H9 (cell line): Measurements from ENCODE around the gene PCDHB12. TPM values are rescaled to one million over a fixed set of nuclear protein-coding genes. Genes with fewer than 3 reads are reported as not detected.

Experiments
- DNase-seq: peaks from one replicate; pipeline ENCODE4 v3.0.0-alpha.2; 2017
- H2AFZ ChIP-seq: one replicate; pipeline ENCODE4 v1.6.1; 2013; ENCODE audit warnings: mild to moderate bottlenecking, low read length, control low read depth, moderate library complexity
- H2AK5ac ChIP-seq: 2 replicates; pipeline ENCODE4 v1.6.1; 2013; ENCODE audit warnings: low read length, control low read depth, mixed read lengths; ENCODE audit not compliant: insufficient read length
- H2BK120ac ChIP-seq: one replicate; pipeline ENCODE4 v1.6.1; 2013; ENCODE audit warnings: low read depth, mild to moderate bottlenecking, low read length, control low read depth, inconsistent platforms; ENCODE audit not compliant: poor library complexity, severe bottlenecking
- H2BK12ac ChIP-seq: 2 replicates; pipeline ENCODE4 v1.6.1; 2013; ENCODE audit warnings: low read length, control low read depth, mixed read lengths, low read depth; ENCODE audit not compliant: insufficient read length
- H2BK15ac ChIP-seq: 2 replicates; pipeline ENCODE4 v1.6.1; 2013; ENCODE audit warnings: low read depth, low read length, control low read depth
- H2BK20ac ChIP-seq: one replicate; pipeline ENCODE4 v1.6.1; 2013; ENCODE audit warnings: low read depth, mild to moderate bottlenecking, low read length, control low read depth, inconsistent platforms; ENCODE audit not compliant: poor library complexity, severe bottlenecking
- H2BK5ac ChIP-seq: 2 replicates; pipeline ENCODE4 v1.6.1; 2013; ENCODE audit warnings: low read length, control low read depth, mixed read lengths; ENCODE audit not compliant: insufficient read length
- H3K14ac ChIP-seq: 2 replicates; pipeline ENCODE4 v1.6.1; 2013; ENCODE audit warnings: low read length, control low read depth; ENCODE audit not compliant: insufficient read depth
- H3K18ac ChIP-seq: 2 replicates; pipeline ENCODE4 v1.6.1; 2013; ENCODE audit warnings: low read depth, mild to moderate bottlenecking, mixed read lengths, low read length, control low read depth; ENCODE audit not compliant: insufficient read length
- H3K23ac ChIP-seq: 2 replicates; pipeline ENCODE4 v1.6.1; 2013; ENCODE audit warnings: low read length, control low read depth, mixed read lengths, low read depth; ENCODE audit not compliant: insufficient read length
- H3K23me2 ChIP-seq: 2 replicates; pipeline ENCODE4 v1.6.1; 2013; ENCODE audit warnings: low read depth, mild to moderate bottlenecking, mixed read lengths, low read length, control low read depth; ENCODE audit not compliant: insufficient read length, poor library complexity, severe bottlenecking
- H3K27ac ChIP-seq: 2 replicates; pipeline ENCODE4 v1.5.1; 2013; ENCODE audit warnings: low read length, control low read depth, mixed read lengths, low read depth; ENCODE audit not compliant: insufficient read length
- H3K27me3 ChIP-seq: 2 replicates; pipeline ENCODE4 v1.6.1; 2013; ENCODE audit warnings: low read length, control low read depth, inconsistent platforms; ENCODE audit not compliant: insufficient read depth
- H3K4ac ChIP-seq: 2 replicates; pipeline ENCODE4 v1.6.1; 2013; ENCODE audit warnings: low read depth, mild to moderate bottlenecking, control low read depth, inconsistent platforms, low read length, moderate library complexity
- H3K4me1 ChIP-seq: 2 replicates; pipeline ENCODE4 v1.6.1; 2013; ENCODE audit warnings: low read length, control low read depth, inconsistent platforms; ENCODE audit not compliant: insufficient read depth
- H3K4me2 ChIP-seq: 2 replicates; pipeline ENCODE4 v1.6.1; 2013; ENCODE audit warnings: low read length, control low read depth, mixed read lengths; ENCODE audit not compliant: insufficient read length, insufficient read depth
- H3K56ac ChIP-seq: 2 replicates; pipeline ENCODE4 v1.6.1; 2013; ENCODE audit warnings: low read depth, mild to moderate bottlenecking, mixed read lengths, low read length, control low read depth; ENCODE audit not compliant: insufficient read length
- H3K79me1 ChIP-seq: 2 replicates; pipeline ENCODE4 v1.6.1; 2013; ENCODE audit warnings: low read depth, mild to moderate bottlenecking, moderate library complexity, low read length, control low read depth, inconsistent platforms; ENCODE audit not compliant: insufficient read depth, poor library complexity, severe bottlenecking
- H3K79me2 ChIP-seq: 2 replicates; pipeline ENCODE4 v1.6.1; 2013; ENCODE audit warnings: low read length, control low read depth, inconsistent platforms; ENCODE audit not compliant: insufficient read depth
- H3K9ac ChIP-seq: 2 replicates; pipeline ENCODE4 v1.6.1; 2013; ENCODE audit warnings: low read length, control low read depth, mixed read lengths; ENCODE audit not compliant: insufficient read length; ENCODE audit errors: extremely low read depth
- H3K9me3 ChIP-seq: one replicate; pipeline ENCODE4 v1.6.1; 2013; ENCODE audit warnings: low read depth, low read length, inconsistent platforms; ENCODE audit not compliant: control insufficient read depth
- H3T11ph ChIP-seq: one replicate; pipeline ENCODE4 v1.6.1; 2013; ENCODE audit warnings: mild to moderate bottlenecking, low read length, control low read depth, inconsistent platforms
- H4K20me1 ChIP-seq: one replicate; pipeline ENCODE4 v1.6.1; 2013; ENCODE audit not compliant: control insufficient read depth, insufficient read length, insufficient read depth
- H4K5ac ChIP-seq: 2 replicates; pipeline ENCODE4 v1.6.1; 2013; ENCODE audit warnings: low read depth, mild to moderate bottlenecking, mixed read lengths, low read length, control low read depth; ENCODE audit not compliant: insufficient read length
- H4K8ac ChIP-seq: replicated peaks from 2 replicates; pipeline ENCODE4 v1.6.1; 2013; ENCODE audit warnings: low read length, control low read depth, mixed read lengths, low read depth; ENCODE audit not compliant: insufficient read length
- H4K91ac ChIP-seq: 2 replicates; pipeline ENCODE4 v1.6.1; 2013; ENCODE audit warnings: low read depth, mild to moderate bottlenecking, moderate library complexity, mixed read lengths, low read length, control low read depth; ENCODE audit not compliant: insufficient read length
- H3K27ac Mint-ChIP-seq, 3 experiments: 2 replicates in 2 of 3; 3 replicates in 1 of 3; pipeline ENCODE4 v1.8.0; 2020 to 2021; ENCODE audit warnings: mixed read lengths in 3 of 3, mild to moderate bottlenecking in 1 of 3, moderate library complexity in 1 of 3
- H3K27me3 Mint-ChIP-seq: 2 replicates; pipeline ENCODE4 v1.8.0; 2021; ENCODE audit warnings: low read depth, mild to moderate bottlenecking, moderate library complexity, mixed read lengths
- H3K36me3 Mint-ChIP-seq, 3 experiments: 2 replicates in 2 of 3; 3 replicates in 1 of 3; pipeline ENCODE4 v1.8.0; 2020 to 2021; ENCODE audit warnings: low read depth in 3 of 3, mixed read lengths in 3 of 3; ENCODE audit not compliant: insufficient read depth in 1 of 3
- H3K4me1 Mint-ChIP-seq, 2 experiments: 2 replicates each; pipeline ENCODE4 v1.8.0; 2020; ENCODE audit warnings: mixed read lengths in 2 of 2
- H3K4me3 Mint-ChIP-seq, 2 experiments: 2 replicates in 1 of 2; 3 replicates in 1 of 2; pipeline ENCODE4 v1.8.0; 2020 to 2021; ENCODE audit warnings: mild to moderate bottlenecking in 2 of 2, mixed read lengths in 2 of 2, moderate library complexity in 1 of 2
- H3K9me3 Mint-ChIP-seq, 2 experiments: 2 replicates in 1 of 2; 3 replicates in 1 of 2; pipeline ENCODE4 v1.8.0; 2020; ENCODE audit warnings: mild to moderate bottlenecking in 2 of 2, mixed read lengths in 2 of 2, moderate library complexity in 1 of 2
- CTCF ChIP-seq: fragments of 200-600 bp; sonication (generic); conservative IDR thresholded peaks from 3 replicates; pipeline ENCODE4 v1.8.0; 2021; ENCODE audit warnings: antibody characterized with exemption, mild to moderate bottlenecking
- WGBS: extraction: QIAGEN DNeasy Blood & Tissue Kit; methylation state at CpG from one replicate; pipeline ENCODE4 v1.1.7; 2013; ENCODE audit warnings: missing lambda C conversion rate, low lambda C conversion rate, mixed read lengths; ENCODE audit not compliant: insufficient read length; ENCODE audit errors: extremely low coverage; 5-methylcytosine and 5-hydroxymethylcytosine counted together
- total RNA-seq: library from RNA; stranded (reverse); gene quantifications from 2 replicates; pipeline ENCODE4 v1.2.1, GENCODE V29; 2021

Gene PCDHB12
- total RNA-seq, 1 experiment from 2014 or later, result 3.1 TPM

GRCh38 chr5:141260458-141261237 is 52.1 kb downstream of the PCDHB12 start:
- peaks cover 61% of the 10 kb centered on the region for H3K9me3 ChIP-seq
- no peak overlapping the region for H3K4me2 ChIP-seq
- H3K4ac ChIP-seq, result no peak overlapping the region
- H4K91ac ChIP-seq, result no peak overlapping the region
- H2BK5ac ChIP-seq, result no peak overlapping the region
- H4K8ac ChIP-seq, result no peak overlapping the region
- H3K27me3 Mint-ChIP-seq, result peaks cover 1% of the 10 kb centered on the region; the same call in 1 of the 2 replicates
- H4K20me1 ChIP-seq, result no peaks in the 10 kb centered on the region
- H3K27ac ChIP-seq, result no peak overlapping the region
- no peak overlapping the region for H3K56ac ChIP-seq
- no peak for DNase-seq
- H3K14ac ChIP-seq, result no peak overlapping the region
- H2BK120ac ChIP-seq, result no peak overlapping the region
- H3K18ac ChIP-seq, result no peak overlapping the region
- H2BK20ac ChIP-seq, result no peak overlapping the region
- H3K9me3 Mint-ChIP-seq, result peaks cover 88 to 98% of the 10 kb centered on the region in 2 experiments
- no peak overlapping the region for H3T11ph ChIP-seq
- H2BK15ac ChIP-seq, result no peak overlapping the region
- H3K4me1 Mint-ChIP-seq, result no peaks in the 10 kb centered on the region
- TF ChIP-seq CTCF, result no peak
- H3K23me2 ChIP-seq, result no peaks in the 10 kb centered on the region
- H3K79me2 ChIP-seq, result no peaks in the 10 kb centered on the region
- H2BK12ac ChIP-seq, result no peak overlapping the region
- no peak overlapping the region for H2AFZ ChIP-seq
- no peak overlapping the region for H3K27ac Mint-ChIP-seq
- no peaks in the 10 kb centered on the region for H3K4me1 ChIP-seq
- no peak overlapping the region for H3K23ac ChIP-seq
- H3K79me1 ChIP-seq, result no peaks in the 10 kb centered on the region
- no peak overlapping the region for H3K9ac ChIP-seq
- peaks cover 15 to 66% (median 46%) of the 10 kb centered on the region in 3 experiments for H3K36me3 Mint-ChIP-seq
- no peak overlapping the region for H2AK5ac ChIP-seq
- H3K4me3 Mint-ChIP-seq, result no peak overlapping the region
- no peaks in the 10 kb centered on the region for H3K27me3 ChIP-seq
- no peak overlapping the region for H4K5ac ChIP-seq
- WGBS, result no CpG with 5 or more reads among the region's 5 CpGs
